AML-193 (cell line): ENCODE data around the gene CDH4.
"Not testable (repeated sequence)": the region's sequence is repeated elsewhere in the genome, so short reads cannot be mapped to it uniquely, and the experiment has no call there.

ENCODE experiments used
- DNase-seq, 2 experiments: peaks; one replicate each; lab custom pipeline; 2025; lab: John Stamatoyannopoulos, UW

Gene CDH4

GRCh38 chr20:61459705-61460104 is 207.6 kb downstream of the CDH4 start:
- no peak for DNase-seq

DNA sequence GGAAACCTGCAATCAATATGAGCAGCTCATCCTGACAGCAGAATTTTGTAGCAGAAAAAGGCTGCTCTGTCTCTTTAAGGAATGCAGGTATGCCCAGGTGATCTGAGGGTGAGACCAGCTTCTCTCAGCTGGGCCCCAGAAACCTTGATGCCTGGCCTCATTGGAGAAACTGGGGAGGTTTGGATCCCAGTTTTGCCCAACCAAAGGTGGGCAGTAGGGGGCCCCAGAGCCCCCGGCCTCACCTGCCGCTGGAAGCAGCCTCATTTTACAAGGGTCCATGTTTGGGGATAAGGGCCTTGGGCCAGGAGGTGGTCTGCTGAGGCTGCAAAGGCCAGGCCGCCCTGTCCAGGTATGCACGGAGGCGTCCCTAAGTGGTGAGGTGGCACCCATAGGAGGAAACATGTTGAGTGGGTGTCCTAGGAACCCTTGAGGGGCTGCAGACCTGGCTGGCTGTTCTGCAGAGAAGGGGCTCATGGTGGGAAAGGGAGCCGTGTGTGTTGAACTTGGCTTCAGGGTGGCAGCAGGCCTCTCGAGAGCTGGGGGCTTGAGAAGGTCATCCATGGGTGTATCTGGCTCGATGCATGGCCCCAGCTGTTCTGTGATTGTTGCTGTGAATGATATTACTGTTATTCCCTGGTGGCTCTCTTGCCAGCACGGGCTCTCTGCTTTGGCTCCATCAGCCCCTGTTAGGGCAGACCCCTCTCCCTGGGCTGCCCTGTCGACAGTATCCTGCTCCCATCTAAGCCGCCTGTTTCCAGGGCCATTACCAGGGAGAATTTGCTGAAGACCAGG is 208.4 kb downstream of the CDH4 start:
- no peak for DNase-seq

DNA sequence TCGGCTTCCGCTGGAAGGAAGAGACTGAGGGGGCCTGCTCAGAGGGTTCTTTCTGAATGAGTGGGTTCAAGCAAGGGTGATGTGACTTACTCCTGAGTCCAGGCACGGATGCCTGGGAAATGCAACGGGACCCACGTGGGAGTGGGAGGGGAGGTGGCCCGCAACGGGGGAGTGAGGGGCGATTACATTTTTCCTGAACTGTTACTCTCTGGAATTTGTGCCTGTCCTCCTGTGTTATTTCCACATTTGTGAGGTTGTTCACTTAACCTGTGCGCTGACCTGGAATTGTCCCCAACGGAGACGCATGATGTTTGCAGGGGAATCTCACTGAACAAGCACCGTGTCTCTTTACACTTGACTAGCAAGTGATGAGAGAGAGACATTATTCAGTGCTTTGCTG is 209.4 kb downstream of the CDH4 start:
- no peak for DNase-seq

DNA sequence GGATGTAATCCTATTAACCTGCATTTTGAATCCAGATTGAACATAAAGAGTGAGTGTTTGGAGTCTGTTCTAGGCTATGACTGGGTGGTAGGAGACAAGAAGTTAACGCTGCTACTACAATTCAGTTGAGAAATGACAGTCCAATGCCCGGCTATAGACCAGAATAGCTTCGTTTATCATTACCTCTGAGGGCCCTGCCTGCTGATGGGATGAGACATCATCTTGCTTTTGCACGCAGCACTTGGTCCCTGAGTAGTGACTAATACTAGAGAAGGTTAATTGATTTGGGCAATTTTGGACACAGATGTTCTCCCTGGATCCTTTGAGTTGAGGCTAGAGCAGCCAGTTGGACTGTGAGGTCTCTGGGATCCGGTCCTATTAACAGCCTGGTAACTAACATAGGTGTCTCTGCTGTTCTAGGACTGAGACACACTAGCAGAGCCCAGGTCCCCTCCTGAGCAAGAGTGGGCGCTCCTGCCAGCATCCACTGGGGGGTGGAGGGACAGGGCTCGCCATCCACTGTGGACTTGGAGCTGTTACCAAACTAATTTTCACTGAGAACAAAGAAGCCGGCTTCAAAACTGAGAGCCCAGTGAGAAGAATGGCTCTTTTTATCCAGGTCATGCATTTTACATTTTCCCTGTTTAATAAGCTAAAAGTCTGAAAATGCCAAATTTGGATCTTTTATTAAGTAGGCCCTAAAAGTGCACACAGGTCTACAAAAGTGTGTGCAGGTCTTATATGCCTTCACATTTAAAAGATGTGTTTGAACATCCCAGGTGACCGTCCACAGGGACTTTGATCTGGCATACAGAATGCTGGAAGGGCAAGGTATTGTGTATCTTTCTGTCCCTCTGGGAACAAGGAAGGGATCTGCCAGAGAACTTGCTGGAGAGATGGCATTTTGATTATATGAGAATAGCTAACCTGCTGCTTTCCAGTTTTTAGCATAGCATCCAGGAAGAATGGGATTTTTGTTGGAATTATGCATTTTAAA is 212.5 kb downstream of the CDH4 start:
- DNase-seq: no peak

DNA sequence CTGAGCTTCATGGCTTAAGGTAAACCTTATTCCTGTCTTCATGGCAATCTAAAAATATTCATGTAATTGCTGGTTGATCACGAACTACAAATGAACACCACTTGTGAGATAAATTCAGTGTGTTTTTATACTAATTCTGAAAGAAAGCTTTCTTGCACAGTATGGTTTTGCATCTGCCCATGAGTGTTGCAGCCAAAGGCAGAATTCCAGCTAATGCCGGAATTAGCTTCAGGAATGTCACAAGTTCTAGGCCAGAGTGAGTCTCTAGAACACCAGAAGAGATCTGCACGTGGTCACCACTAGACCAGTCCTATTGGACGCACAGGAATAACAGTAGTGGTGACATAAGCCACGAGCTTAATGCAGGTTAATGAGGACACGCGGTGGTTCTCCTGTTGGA is 223.7 kb downstream of the CDH4 start:
- DNase-seq: no peak

DNA sequence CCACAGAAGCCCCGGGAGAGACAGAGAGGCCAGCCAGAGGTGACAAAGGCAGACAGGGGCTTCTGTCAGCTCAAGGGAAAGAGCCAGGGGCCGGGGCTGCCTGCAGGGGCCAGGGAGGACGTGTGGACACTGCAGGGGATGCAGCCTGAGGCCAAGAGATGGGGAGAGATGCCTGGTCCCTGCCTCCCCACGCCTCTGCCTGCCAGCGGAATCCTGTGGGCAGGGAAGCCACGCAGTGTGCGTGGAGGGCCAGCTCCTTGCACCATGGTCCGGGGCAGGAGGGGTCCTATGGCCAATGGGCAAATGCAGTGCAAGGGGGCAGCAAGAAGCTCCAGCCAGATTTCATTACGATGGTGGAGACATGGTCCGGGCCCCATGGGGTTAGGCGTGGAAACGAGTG is 224.9 kb downstream of the CDH4 start:
- DNase-seq: no peak

- no peak for DNase-seq
These were observed 225.4 kb downstream of the CDH4 start for GRCh38 chr20:61477451-61477861.

GRCh38 chr20:61478094-61478493 is 226.0 kb downstream of the CDH4 start:
- DNase-seq: no peak

- DNase-seq: no peak
These were observed 226.7 kb downstream of the CDH4 start for GRCh38 chr20:61478611-61479305.

- DNase-seq: not testable (repeated sequence)
These were observed 227.4 kb downstream of the CDH4 start for GRCh38 chr20:61479433-61479832.

GRCh38 chr20:61480158-61480825 is 228.2 kb downstream of the CDH4 start:
- DNase-seq: no peak

DNA sequence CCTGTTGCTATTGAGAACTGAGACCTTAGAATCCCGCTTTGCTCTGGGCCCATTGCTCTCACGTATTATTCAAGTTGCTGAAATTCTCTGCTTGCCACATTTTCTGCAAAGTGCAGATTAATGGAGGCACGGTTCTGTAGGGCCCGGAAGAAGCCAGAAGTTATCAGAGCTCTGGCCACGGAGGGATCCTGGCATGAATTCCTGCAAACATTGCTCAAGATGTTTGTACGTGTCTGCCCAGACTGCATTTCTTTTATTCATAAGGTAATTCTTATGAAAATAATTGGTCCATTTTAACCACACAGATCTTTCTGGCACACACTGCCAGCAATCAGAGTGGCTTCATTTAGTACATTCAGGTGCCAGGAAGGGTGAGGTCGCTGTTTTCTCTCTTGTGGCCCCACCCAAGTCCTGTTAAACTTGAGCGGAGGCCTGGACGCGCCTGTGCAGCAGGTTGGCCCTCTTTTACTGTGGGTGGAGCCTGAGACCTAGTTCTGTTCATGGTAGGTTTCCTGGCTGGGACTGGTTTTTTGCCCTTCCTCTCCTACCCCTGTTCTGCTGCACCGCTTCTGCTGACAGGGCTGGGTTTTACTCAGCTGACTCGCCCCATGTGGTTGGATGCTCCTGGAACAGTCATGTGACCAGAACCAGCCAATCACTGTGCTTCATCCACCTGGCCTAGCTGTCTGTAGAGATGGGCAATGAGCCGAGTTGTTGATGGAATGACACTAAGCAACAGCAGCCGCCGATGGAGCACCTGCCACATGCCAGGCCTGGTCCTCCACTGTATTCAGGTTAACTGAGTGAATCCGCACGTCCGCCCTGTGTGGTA is 230.2 kb downstream of the CDH4 start:
- DNase-seq: no peak

- no peak for DNase-seq
These were observed 230.8 kb downstream of the CDH4 start for GRCh38 chr20:61482901-61483300.

DNA sequence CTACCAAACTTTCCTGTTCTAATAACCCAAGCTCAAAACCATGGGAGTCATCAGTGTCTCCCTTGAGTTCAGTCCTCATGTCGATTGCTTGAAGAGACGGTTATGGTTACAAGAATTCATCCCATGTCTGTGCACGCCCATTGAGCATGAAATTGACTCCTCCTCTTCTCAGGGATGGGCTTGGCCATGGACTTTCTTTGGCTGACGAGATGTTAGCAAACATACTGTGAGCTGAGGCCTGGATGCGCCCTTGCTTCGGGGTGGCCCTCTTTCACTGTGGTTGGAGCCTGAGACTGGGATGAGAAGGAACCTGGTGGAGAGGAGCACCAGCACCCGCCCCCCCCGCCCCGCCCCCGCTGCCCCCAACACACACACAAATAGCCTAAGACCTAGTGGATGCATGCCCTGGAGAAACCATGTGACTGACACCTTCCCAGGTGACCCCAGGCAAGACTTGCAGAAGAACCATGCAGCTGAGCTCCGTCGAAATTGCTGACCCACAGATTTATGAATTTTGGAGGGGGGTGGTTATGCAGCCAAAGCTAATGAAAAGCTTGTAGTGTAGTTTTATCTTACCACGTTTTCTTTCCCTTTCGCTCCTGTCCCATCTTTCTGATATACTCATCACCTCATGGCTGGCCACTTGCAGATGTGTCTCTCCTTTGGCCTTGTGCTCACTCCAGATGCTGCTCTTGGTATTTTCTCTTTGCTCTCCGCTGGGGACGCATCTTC is 231.4 kb downstream of the CDH4 start:
- no peak for DNase-seq

GRCh38 chr20:61486198-61486597 is 234.1 kb downstream of the CDH4 start:
- DNase-seq: no peak

DNA sequence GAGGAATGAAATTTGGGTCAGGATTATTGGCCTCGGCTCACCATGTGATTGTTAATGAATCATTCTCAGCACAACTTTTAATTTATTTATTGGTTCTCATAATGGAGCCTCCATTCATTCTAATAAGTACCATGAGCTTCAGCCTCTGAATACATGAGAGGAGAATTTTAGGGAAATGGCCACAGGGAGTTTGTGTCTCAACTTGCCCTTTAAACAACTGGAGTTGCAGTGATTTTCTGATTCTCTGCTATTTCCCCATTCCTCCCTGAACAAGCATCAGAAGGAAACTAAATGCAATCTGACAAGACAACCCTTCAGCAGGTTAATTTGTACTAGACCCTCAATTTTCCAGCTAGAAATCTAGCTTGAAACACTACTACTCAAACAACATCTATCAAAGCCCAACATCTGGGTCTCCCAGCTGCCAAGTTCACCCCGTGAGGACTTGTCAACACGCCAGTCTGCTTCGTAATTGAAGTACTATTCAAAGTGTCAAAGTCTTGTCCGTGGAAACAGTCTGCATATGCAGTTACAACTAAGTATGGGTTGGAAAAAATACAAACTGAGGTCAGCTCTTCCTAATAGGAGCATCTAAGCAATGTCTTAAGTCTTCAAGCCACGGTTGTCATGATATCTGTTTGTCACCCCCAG is 235.4 kb downstream of the CDH4 start:
- DNase-seq: no peak

- DNase-seq: no peak
These were observed 235.9 kb downstream of the CDH4 start for GRCh38 chr20:61487997-61488371.

DNA sequence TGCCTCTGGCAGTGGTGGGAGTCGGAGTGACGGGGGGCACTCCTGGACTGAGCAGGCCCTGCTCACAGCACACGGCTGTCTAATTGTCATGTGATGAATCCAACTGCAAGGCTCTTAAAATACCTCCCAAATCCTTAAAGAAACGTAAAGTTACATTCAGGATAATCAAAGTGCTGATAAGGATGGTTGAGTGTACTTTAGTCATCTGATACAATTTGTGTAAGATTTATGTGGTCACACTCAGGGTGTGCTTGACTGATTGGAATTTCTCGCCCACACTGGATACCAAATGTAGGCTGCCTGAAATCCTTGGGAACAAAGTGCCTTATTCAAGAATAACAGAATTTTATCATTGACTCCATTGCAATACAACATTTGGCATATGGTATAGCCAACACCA is 238.7 kb downstream of the CDH4 start:
- DNase-seq: no peak

GRCh38 chr20:61492065-61492464 is 240.0 kb downstream of the CDH4 start:
- DNase-seq: no peak
